HG03378 (cell line): ENCODE results near the gene ARRDC1.
"Not testable (repeated sequence)": the region's sequence is repeated elsewhere in the genome, so short reads cannot be mapped to it uniquely, and the experiment has no call there.

Experiments
- ATAC-seq: cut with Tn5 transposase; IDR thresholded peaks from one replicate; pipeline ENCODE4 v1.9.1; 2021; ENCODE audit warnings: mild to moderate bottlenecking, moderate library complexity; ENCODE audit not compliant: unreplicated experiment

Gene ARRDC1

DNA sequence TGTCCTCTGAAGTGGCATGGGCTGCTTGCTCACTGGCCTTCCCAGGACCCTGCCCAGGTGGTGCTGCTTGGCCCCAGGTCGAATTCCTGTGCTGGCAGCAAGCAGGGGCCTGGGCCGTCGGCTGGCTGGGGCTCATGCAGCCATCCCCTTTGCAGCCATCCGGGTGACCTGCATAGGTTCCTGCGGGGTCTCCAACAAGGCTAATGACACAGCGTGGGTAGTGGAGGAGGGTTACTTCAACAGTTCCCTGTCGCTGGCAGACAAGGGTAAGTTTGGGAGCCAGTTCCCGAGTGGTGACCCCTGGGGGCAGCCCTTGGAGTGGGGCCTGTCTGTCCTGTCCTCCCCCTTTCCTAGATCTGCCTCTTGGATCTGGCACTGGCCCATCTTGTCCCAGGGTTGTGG, 7.3 kb downstream of the ARRDC1 start:
- ATAC-seq: no peak

DNA sequence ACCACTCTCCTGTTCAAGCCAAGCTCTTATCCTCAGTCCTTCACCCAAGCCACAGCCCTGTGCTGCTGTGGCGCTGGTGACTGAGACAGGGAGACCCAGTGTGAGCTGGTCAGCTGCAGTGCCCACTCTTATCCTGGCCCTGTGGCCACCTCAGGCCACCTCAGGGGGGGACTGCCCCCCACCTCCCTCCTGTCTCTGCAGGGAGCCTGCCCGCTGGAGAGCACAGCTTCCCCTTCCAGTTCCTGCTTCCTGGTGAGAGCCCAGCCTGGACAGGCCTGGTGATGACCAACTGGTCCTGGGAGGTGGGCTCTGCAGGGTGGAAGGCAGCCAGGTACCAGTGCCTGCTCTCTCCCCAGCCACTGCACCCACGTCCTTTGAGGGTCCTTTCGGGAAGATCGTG, 7.8 kb downstream of the ARRDC1 start:
- ATAC-seq: no peak

DNA sequence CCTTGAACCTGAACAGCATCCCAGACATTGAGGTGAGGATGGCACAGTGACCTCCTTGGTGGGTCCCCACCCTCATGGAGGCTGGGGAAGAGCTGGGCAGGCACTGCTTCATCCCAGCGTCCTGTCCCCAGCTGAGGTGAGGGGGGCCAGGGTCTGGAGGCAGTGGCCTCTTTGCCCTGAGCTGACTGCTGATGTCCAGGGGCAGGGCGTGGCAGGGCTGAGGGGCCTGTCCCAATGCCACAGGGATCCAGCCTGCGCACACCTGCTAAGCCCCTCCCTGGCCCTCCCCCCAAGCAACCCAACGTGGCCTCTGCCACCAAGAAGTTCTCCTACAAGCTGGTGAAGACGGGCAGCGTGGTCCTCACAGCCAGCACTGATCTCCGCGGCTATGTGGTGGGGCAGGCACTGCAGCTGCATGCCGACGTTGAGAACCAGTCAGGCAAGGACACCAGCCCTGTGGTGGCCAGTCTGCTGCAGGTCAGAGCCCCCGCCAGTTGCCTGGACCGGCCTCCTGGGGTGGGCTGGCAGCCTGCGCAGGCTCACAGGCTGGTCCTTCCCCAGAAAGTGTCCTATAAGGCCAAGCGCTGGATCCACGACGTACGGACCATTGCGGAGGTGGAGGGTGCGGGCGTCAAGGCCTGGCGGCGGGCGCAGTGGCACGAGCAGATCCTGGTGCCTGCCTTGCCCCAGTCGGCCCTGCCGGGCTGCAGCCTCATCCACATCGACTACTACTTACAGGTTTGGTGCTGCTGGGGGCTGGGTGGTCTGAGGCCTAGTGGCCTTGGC, 8.4 kb downstream of the ARRDC1 start:
- ATAC-seq: no peak

DNA sequence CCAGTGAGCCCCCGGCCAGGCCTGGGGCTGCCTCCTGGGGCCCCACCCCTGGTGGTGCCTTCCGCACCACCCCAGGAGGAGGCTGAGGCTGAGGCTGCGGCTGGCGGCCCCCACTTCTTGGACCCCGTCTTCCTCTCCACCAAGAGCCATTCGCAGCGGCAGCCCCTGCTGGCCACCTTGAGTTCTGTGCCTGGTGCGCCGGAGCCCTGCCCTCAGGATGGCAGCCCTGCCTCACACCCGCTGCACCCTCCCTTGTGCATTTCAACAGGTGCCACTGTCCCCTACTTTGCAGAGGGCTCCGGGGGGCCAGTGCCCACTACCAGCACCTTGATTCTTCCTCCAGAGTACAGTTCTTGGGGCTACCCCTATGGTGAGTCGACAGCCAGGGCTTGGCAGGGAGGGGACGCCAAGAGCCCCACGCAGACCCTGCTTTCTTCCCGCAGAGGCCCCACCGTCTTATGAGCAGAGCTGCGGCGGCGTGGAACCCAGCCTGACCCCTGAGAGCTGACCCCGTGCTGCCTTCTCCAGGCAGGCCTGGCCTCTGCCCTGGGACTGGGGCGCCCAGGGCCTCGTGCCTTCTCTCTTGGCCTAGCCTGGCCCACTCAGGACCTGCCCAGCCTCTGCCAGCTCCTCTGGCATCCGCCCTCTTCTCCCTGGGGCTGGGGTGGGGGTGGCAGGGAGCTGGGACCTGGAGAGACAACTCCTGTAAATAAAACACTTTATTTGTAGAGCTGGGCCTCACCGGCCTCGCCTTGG, 9.3 kb downstream of the ARRDC1 start:
- no peak for ATAC-seq

DNA sequence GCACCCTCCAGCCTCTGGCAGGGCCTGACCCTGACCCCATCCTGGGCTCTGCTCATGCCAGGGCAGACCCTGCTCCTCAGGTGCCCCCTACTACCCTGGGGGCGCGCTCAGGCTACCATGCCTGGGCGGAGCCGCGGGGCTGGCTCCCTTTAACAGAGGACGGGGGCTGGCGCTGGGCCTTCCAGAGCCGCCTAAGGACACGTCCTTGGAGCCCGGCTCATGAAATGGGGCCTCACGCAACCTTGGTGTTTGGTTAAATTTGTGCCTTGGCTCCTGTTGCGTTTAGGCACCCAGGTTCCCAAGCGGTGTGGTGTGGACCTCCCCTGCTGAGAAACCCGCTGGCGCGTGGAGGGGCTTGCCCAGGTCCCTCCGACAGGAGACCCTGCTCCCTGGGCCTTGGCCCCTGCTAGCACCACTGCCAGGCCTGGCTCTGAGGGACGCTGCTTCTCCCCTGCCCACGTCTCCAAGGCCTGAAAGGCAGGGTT, 9.9 kb downstream of the ARRDC1 start:
- ATAC-seq: no peak

DNA sequence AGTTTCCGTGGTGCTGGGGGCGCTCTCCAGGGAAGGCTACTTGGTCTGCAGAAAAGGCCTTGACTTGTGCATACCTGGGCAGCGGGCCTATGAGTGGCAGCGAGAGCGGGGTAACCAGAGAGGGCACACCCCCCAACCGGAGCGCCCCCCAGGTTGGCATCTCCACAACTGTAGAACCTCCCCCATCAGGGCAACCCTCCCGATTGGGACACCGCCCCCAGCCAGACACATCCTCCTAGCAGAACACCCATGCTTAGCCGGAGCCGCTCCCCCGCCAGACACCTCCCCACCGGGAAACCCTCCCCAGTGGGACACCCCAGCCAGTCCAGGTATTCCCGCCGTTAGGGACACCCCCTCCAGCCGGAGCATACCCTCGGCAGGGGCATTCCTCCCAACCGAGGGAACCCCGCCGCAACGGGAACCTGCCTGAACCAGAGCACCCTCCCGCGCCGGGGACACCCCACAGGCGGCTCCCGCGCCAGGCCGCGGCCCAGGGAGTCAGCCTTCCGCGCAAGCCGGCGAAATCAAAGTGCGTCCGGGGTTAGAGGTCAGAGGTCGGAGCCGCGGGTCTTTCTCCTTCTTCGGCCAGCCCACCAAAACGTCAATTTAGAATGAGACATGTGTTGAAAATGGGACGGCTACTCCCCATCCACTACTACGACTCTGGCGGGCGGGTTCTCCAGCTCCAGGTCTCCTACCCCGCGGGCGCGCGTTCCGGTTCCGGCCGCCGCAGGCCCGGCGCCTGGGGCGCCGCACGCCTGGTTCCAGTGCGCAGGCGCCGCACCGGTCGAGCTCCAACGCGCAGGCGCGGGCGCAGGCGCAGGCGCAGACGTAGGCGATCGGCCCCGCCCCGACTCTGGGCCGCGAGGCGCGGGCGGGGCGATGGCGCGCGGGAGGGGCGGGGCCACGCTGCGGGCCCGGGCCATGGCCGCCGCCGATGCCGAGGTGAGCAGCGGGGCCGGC, 12.9 kb downstream of the ARRDC1 start, which contains the start of gene EHMT1:
TSS of gene EHMT1 (plus strand) at position 901 of the 963 bp plus-strand sequence. CDS start at position 925, 24 bp downstream.
- no peak for ATAC-seq

DNA sequence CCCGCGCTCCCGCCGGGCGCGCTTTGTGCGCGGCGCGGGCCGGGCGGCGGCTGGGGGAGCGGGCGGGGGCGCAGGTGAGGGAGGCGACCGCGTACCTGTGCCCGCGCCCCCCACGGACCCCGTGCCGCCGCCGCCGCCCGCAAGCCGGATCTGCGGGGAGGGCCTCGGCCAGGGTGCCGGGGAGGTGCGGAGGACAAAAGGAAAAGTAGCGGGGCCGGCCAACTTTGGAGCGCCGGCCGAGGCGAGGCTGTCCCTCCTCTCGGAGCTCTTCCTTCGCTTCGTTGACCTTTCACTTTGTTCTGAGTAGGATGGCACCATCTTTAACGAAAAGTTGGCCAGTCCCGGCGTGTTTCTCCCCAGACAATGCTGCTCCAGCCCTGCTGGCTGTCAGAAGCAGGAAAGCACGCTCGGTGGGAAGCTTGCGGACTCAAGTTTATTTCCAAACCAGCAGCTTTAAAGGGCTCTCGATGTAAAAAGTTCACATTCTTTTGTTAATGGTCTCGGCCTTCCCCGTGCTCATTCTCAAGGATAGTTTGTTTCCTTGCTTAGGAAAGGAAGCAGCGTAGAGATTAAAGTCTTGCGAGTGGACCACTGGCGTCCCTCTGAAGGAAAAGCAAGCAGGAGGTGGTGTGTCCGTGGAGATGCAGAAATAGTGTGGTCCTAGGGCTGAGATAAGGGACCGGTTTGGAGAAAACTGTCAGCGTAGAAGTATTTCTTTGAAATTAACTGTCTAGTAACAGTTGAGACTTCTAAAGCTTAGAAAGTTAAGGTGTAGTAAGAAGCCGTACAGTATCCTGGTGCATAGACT, 14.0 kb downstream of the ARRDC1 start:
- ATAC-seq: no peak

DNA sequence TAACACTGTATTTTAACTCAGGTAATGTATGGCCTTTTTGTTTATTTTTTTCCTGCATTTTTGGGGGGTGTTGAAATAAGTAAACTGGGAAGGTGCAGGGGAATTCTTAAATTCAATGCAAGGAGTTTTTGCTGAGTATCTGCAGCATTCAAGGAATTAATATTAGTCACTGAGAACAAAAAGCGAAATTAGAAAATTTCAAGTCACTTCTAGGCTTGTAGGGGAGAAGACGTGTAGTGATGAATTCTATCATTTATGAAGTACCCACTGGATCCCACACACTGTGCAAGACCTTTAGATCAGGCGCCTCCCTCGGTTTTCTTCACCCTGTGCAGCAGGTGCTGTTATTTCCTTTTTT, 14.5 kb downstream of the ARRDC1 start:
- ATAC-seq: no peak

DNA sequence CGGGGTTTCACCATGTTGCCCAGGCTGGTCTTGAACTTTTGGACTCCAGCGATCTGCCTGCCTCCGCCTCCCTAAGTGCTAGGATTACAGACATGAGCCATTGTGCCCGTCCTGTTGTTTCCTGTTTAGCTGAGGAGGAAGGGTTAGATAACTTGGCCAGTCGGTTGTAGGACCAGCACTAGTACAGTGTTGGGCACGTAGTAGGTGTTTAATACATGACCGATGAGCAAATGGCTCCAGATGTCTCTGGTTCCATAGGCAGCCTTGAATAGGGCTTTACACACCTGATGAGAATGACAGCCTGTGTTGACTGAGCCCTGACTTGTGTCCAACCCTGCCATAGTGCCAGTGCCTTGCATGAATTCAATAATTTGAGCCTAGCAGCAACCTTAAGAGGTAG, 15.1 kb downstream of the ARRDC1 start:
- no peak for ATAC-seq

DNA sequence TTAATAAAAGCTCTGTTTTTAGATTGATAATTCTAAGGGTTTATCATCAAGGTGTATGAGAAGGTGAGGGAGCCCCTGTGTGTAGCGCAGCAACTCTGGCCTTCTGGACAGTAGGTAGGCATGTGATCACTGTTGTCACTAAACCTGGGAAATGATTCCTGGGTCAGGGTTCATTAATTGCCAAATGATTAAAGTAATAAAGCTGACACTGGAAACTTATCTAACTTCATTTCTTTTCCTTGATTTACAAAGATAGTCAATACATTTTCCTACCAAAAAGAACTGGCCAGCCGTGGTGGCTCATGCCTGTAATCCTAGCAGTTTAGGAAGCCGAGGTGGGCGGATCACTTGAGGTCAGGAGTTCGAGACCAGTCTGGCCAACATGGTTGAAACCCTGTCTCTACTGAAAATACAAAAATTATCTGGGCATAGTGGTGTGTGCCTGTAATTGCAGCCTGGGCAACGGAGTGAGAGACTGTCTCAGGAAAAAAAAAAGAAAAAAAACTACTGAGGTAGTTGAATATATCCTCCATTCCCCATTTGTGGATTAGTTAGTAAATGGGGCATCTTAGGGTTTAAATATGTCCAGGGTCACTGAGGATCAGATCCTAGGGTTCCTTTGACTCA, 15.8 kb downstream of the ARRDC1 start:
- no peak for ATAC-seq

DNA sequence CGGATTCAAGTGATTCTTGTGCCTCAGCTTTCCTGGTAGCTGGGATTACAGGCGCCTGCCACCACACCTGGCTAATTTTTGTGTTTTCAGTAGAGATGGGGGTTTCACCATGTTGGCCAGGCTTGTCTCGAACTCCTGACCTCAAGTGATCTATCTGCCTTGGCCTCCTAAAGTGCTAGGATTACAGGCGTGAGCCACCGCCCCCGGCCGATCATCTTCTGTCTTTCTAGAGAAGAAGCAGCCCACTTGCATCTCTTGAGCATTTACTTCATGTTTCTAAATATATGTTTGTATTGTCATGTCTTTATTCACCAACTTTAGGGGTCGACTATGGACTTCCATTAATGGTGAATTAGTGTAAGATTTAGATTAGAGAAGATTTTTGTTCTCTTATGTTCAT, 16.7 kb downstream of the ARRDC1 start:
- not testable (repeated sequence) for ATAC-seq

DNA sequence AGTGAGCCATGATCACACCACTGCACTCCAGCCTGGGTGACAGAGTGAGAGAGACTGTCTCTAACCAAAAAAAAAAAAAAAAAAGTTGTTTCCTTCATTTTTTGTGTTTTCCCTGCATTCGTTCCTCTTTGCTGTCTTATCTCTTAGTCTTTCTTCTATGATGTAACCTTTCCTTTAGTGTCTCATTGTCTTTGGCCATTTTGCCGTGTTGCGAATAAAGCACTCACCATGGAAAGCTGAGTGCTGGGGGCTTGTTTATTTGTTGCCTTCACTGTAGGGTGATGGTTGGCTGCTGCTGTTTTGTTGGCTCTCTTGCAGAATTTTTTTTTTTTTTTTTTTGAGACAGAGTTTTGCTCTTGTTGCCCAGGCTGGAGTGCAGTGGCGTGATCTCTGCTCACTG, 21.0 kb downstream of the ARRDC1 start:
- no peak for ATAC-seq

DNA sequence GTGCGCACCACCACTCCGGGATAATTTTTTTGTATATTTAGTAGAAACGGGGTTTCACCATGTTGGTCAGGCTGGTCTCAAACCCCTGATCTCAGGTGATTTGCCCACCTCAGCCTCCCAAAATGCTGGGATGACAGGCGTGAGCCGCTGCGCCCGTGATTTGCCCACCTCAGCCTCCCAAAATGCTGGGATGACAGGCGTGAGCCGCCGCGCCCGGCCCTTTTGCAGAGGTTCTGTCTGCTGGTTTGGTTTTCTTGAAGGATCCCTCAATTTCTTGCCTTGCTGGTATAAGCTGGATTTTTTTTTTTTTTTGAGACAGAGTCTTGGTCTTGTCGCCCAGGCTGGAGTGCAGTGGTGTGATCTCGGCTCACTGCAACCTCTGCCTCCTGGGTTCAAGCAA, 21.9 kb downstream of the ARRDC1 start:
- ATAC-seq: not testable (repeated sequence)

DNA sequence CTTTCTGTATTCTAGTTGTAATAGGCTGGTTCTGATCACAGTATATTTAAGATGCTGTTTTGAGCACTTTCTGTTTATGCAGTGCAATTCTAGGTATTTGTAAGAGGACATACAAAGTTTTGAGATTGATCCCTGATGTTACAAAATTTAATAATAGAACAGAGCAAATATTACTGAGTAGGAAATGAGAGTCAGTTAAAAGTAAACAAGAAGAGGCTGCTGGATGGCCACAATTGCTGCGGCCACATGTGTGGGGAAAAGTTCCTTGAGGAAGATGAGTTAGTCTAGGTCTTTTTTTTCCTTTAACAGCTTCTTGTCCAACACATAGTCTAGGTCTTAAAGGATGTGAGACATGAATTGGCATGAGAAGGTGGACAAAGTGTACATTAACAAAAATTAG, 24.6 kb downstream of the ARRDC1 start:
- ATAC-seq: no peak

DNA sequence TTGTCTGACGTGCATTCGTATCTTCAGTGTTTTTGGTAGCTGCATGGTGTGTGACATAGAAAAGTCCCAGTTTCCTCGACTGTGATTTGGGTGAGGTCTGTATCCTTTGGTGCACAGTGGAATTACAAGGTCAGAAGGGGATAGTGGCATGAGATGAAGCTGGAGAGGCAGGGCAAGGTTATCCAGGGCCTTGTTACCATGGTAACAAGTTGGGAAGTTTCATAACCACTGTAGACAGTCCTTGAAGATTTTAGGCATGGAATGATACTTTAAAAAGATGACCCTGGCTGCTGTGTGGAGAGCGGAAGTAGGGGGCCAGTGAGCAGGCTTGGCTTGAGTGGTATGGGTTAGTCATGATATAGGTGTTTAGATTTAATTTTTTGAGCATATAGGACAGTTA, 25.2 kb downstream of the ARRDC1 start:
- no peak for ATAC-seq

DNA sequence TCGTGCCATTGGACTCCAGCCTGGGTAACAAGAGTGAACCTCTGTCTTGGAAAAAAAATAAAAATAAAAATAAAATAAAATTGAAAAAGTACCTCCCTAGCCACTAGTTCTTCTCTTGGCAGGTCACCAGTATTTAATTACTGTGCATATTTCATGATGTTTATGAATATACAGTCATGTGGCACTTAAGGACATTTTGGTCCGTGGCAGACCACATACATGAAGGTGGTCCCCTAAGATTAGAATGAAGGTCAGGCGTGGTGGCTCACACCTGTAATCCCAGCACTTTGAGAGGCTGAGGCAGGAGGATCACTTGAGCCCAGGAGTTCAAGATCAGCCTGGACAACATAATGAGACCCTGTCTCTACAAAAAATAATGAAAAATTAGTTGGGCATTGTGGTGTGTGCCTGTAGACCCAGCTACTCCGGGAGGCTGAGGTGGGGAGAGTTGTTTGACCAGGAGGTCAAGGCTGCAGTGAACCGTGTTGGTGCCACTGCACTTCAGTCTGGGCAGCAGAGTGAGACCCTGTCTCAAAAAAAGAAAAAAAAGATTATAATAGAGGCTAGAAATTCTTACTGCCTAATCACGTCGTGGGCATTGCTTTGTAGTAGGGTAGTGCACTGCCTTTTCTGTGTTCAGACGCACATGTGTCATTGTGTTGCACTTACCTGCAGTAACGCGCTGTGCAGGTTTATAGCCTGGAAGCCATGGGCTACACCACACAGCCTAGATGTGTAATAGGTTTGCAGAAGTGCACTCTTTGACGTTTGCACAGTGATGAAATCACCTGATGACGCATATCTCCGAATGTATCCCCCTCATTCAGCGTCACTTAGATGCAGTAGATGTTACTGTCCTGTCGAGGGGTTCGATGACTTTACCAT, 26.1 kb downstream of the ARRDC1 start:
- no peak for ATAC-seq

DNA sequence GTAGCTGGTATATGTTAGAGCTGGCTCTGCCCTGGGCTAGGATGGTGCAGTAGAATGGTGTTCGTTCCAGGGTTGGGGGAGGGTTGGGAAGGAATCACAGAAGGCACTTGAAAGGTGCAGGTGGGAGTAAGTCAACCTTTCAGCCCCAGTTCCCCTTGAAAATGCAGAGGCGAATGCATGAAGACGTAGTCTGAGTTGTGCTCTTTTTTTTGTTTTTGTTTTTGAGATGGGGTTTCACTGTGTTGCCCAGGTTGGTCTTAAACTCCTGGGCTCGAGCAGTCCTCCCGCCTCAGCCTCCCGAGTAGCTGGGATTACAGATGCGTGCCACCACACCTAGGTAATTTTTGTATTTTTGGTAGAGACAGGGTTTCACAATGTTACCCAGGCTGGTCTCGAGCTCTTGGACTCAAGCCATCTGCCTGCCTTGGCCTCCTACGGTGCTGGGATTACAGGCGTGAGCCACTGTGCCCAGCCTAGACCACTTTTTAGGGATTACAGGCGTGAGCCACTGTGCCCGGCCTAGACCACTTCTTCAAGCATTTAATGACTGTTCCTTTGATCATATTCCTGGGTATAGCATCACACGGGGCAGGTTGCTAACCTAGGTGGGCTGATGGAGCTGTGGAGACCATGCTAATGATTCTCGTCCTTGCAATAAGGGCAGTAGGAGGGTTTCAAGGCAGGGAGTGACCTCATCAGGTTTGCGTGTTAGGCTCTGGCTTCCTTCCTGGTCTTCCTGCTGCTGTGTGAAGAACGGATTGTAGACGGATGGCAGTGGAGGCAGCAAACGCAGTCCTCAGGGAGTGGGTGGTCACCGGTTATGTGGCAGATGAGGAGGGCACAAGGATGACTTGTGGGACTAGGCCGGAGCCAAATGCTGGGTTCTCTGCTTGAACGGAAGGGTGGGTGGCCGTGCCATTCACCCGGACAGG, 27.0 kb downstream of the ARRDC1 start:
- ATAC-seq: no peak

DNA sequence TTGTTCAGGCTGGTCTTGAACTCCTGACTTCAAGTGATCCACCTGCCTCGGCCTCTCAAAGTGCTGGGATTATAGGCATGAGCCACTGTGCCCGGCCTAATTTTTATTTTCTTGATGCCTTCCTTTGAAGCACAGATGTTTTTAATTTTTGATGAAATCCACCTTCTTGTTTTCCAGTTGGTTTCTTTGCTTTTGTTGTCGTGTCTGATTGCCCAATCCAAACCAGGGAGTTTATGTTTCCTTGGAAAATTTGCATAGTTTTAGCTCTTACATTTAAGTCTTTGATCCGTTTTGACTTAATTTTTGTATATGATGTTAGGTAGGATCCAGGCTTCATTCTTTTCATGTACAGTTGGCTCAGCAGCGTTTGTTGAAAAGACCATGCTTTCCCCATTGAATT, 28.5 kb downstream of the ARRDC1 start:
- ATAC-seq: no peak
